ENCODE results near the gene COL25A1. TPM values are rescaled to one million over a fixed set of nuclear protein-coding genes. Genes with fewer than 3 reads are reported as not detected.

The COL25A1 gene
- total RNA-seq, 1 donor from 2014 or later: 0.35 TPM

DNA sequence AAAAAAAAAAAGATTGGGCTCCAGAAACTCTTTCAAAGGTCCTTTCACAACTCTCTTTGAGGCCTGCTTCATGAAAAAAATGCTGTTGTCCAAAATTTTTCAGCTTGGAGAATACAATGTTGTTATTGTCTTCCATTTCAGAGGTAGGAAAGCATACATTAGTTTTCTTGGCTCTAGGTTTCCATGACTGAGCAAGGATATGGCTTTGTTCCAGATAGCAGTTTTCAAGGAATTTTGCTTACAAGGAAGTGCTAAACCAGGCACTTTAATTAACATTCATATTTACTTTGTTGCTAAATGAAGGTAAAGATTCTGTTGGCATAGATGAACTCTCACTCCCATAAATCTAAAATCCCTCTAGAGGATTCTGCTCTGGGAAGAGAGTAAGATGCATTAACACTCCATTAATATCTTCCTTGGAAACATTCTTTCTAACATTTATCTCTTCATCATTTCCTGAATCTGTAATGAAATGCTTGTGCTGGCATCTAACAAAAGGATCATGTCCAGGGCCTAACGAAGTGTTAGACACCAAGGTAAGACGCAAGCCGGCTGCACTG lies 118.4 kb downstream of the COL25A1 start:
- Histone ChIP-seq H3K27ac (no peak overlapping the region), H3K4me1 (peaks cover 6% of the 10 kb centered on the region), H3K9me3 (no peaks in the 10 kb centered on the region), H3K4me3 (no peak overlapping the region), H3K36me3 (no peaks in the 10 kb centered on the region), H3K27me3 (ENCODE audit: low read depth) (no peaks in the 10 kb centered on the region)
- intact Hi-C loops (cut with DNase I): no loop called here
- no peak for ATAC-seq
- TF ChIP-seq, protein P1, sequence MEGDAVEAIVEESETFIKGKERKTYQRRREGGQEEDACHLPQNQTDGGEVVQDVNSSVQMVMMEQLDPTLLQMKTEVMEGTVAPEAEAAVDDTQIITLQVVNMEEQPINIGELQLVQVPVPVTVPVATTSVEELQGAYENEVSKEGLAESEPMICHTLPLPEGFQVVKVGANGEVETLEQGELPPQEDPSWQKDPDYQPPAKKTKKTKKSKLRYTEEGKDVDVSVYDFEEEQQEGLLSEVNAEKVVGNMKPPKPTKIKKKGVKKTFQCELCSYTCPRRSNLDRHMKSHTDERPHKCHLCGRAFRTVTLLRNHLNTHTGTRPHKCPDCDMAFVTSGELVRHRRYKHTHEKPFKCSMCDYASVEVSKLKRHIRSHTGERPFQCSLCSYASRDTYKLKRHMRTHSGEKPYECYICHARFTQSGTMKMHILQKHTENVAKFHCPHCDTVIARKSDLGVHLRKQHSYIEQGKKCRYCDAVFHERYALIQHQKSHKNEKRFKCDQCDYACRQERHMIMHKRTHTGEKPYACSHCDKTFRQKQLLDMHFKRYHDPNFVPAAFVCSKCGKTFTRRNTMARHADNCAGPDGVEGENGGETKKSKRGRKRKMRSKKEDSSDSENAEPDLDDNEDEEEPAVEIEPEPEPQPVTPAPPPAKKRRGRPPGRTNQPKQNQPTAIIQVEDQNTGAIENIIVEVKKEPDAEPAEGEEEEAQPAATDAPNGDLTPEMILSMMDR (IDR thresholded peaks at IDR 0.05): no peak
- DNase-seq: no peak

GRCh38 chr4:109182696-109183095 lies 119.8 kb downstream of the COL25A1 start:
- Histone ChIP-seq H3K4me1 (peaks cover 6% of the 10 kb centered on the region), H3K36me3 (no peaks in the 10 kb centered on the region), H3K9me3 (no peaks in the 10 kb centered on the region), H3K4me3 (no peak overlapping the region), H3K27ac (no peak overlapping the region), H3K27me3 (ENCODE audit: low read depth) (no peaks in the 10 kb centered on the region)
- TF ChIP-seq, protein P1 (IDR thresholded peaks at IDR 0.05): no peak
- intact Hi-C loops (cut with DNase I): no loop called here
- no peak for ATAC-seq
- no peak for DNase-seq

- TF ChIP-seq, protein P1 (IDR thresholded peaks at IDR 0.05): no peak
- Histone ChIP-seq H3K4me1 (peaks cover 5% of the 10 kb centered on the region), H3K27me3 (ENCODE audit: low read depth) (no peaks in the 10 kb centered on the region), H3K4me3 (no peak overlapping the region), H3K27ac (no peak overlapping the region), H3K9me3 (no peaks in the 10 kb centered on the region), H3K36me3 (no peaks in the 10 kb centered on the region)
- DNase-seq (no peak), ATAC-seq (no peak)
- intact Hi-C loops (cut with DNase I): no loop called here
Observed at GRCh38 chr4:109179061-109179460, 123.4 kb downstream of the COL25A1 start.

DNA sequence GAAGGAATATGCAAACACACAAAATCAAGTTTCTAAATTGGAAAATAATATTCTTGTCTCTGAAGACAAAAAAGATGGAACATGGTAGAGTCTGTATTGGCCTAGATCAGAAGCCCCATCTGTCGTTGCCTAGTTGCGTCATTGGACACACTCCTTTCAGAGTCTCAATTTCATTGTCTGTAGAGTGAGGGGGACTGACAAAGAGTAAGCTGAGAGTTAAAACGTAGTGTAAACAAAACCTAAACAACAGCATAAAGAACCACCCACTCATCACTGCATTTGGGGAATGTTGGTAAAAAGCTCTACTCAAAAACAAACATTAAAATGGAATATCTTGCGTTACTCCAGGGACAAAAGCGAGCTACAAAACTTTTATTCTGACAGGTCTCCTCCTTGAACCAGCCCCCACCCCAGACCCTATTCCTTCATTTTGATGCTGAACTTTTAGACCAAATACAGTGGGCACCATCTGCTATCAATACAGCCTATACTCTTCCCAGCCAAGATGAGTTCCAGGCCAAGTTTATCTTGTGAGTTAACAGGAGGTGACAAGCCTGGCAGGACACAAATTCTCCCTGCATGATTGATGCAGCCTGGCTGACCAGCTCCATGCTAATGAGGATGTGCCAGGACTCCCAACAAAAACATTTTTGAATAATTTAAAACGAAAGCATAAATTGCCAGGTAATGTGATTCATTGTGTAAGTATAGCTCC lies 125.2 kb downstream of the COL25A1 start:
- Histone ChIP-seq H3K4me3 (no peak overlapping the region), H3K27ac (no peak overlapping the region), H3K27me3 (ENCODE audit: low read depth) (no peaks in the 10 kb centered on the region), H3K9me3 (no peaks in the 10 kb centered on the region), H3K4me1 (no peaks in the 10 kb centered on the region), H3K36me3 (no peaks in the 10 kb centered on the region)
- TF ChIP-seq, protein P1 (IDR thresholded peaks at IDR 0.05): no peak
- ATAC-seq: no peak
- intact Hi-C loops (cut with DNase I): no loop called here
- no peak for DNase-seq

DNA sequence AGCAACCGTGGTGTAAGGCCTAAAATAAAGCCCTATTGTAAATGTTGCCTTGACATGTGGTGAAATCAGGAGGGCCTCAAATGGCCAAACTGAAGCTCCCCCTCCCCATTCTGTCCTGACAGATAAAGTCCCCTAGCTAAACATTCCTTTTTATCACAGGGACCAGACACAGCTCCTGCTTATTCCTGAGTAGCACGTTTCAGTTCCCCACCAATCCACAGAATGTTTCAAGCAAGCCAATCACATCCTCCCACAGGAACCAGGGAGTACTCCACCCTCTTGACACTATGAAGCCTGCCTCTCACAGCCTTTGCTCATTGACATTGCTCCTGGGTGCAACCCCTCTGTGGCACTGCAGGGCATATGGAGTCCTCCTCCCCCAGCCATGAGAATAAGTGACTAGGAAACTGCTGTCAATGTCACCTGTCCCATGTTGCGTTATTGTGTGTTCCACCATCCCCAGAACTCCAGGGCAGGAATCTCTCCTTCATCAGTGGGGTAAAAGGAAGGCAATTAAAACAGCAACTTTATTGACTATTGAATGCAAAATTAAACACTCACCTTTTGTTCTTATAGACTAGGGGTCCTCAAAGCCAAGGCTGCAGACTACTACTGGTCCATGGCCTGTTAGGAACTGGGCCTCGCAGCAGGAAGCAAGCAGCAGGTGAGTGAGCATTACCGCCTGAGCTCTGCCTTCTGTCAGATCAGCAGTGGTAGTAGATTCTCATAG lies 128.1 kb downstream of the COL25A1 start:
- Histone ChIP-seq H3K36me3 (no peaks in the 10 kb centered on the region), H3K27me3 (ENCODE audit: low read depth) (no peaks in the 10 kb centered on the region), H3K4me3 (no peak overlapping the region), H3K27ac (no peak overlapping the region), H3K9me3 (no peaks in the 10 kb centered on the region), H3K4me1 (no peaks in the 10 kb centered on the region)
- TF ChIP-seq, protein P1 (IDR thresholded peaks at IDR 0.05): no peak
- no peak for DNase-seq
- intact Hi-C loops (cut with DNase I): no loop called here
- ATAC-seq: no peak
